HFFc6 (cell line): ENCODE measurements around the gene PTPN4. TPM values are rescaled to one million over a fixed set of nuclear protein-coding genes. Genes with fewer than 3 reads are reported as not detected.
"Not testable (repeated sequence)": the region's sequence is repeated elsewhere in the genome, so short reads cannot be mapped to it uniquely, and the experiment has no call there.

Source experiments
- DNase-seq: peaks from one replicate; pipeline ENCODE4 v3.0.0-alpha.2; 2018
- H3K27ac Mint-ChIP-seq: 2 replicates; pipeline ENCODE4 v1.8.0; 2020; ENCODE audit warnings: mild to moderate bottlenecking, mixed read lengths
- H3K27me3 Mint-ChIP-seq: 2 replicates; pipeline ENCODE4 v1.8.0; 2021; ENCODE audit warnings: mild to moderate bottlenecking, moderate library complexity, mixed read lengths; ENCODE audit not compliant: insufficient read depth
- H3K36me3 Mint-ChIP-seq: 2 replicates; pipeline ENCODE4 v1.8.0; 2021; ENCODE audit warnings: low read depth, mixed read lengths
- H3K4me1 Mint-ChIP-seq: 2 replicates; pipeline ENCODE4 v1.8.0; 2020; ENCODE audit warnings: low read depth, mixed read lengths
- H3K4me3 Mint-ChIP-seq: 2 replicates; pipeline ENCODE4 v1.8.0; 2020; ENCODE audit warnings: mild to moderate bottlenecking, moderate library complexity, mixed read lengths
- H3K9me3 Mint-ChIP-seq: 2 replicates; pipeline ENCODE4 v1.8.0; 2020; ENCODE audit warnings: mild to moderate bottlenecking, mixed read lengths
- CTCF ChIP-seq: fragments of 200-600 bp; sonication (generic); IDR thresholded peaks from 2 replicates; pipeline ENCODE4 v1.5.0; 2021; ENCODE audit warnings: antibody characterized with exemption, mild to moderate bottlenecking
- total RNA-seq, 6 experiments: library from RNA; stranded (reverse); fragmentation: NEBNext Ultra II Directional; extraction: Animal tissue kit (Norgen Biotek cat#: 25700); gene quantifications; 2 replicates in 1 of 6; 3 replicates in 5 of 6; pipeline ENCODE4 v1.2.3, GENCODE V29; 2021

PTPN4 gene
- total RNA-seq, 6 experiments from 2014 or later: 12.0 to 20.3 (median 14.8) TPM

- Mint-ChIP-seq H3K4me3 (no peak overlapping the region), H3K27me3 (no peaks in the 10 kb centered on the region), H3K4me1 (peaks cover 7% of the 10 kb centered on the region), H3K36me3 (no peaks in the 10 kb centered on the region), H3K9me3 (no peaks in the 10 kb centered on the region), H3K27ac (no peak overlapping the region)
- no peak for TF ChIP-seq CTCF
- no peak for DNase-seq
These were observed 254.7 kb downstream of the PTPN4 start for GRCh38 chr2:120014226-120014980.

GRCh38 chr2:120016800-120017199, 257.1 kb downstream of the PTPN4 start:
- Mint-ChIP-seq H3K9me3 (no peaks in the 10 kb centered on the region), H3K27me3 (no peaks in the 10 kb centered on the region), H3K27ac (no peak overlapping the region), H3K4me3 (no peak overlapping the region), H3K36me3 (no peaks in the 10 kb centered on the region), H3K4me1 (peaks cover 7% of the 10 kb centered on the region)
- DNase-seq: no peak
- no peak for TF ChIP-seq CTCF

DNA sequence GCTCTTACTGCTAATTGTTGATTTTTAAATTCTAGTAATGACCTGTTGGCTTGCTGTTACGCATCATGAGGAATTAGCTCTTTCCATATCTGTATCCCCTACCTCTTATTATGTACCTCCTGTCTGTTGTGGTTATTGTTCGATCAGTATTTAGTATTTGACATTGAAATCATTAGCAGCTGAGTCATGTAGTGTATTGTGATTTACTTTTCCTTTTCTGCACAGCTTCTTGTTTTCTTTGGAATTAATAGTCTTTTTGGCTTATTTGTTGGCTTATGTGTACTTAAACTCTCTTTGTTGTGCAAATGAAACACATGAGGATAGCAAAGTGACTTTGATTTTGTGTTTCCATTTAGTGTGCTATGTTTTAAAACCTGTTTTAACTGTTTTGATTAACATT, 257.5 kb downstream of the PTPN4 start:
- Mint-ChIP-seq H3K27me3 (no peaks in the 10 kb centered on the region), H3K36me3 (no peaks in the 10 kb centered on the region), H3K4me1 (peaks cover 5% of the 10 kb centered on the region), H3K9me3 (no peaks in the 10 kb centered on the region), H3K27ac (no peak overlapping the region), H3K4me3 (no peak overlapping the region)
- no peak for DNase-seq
- no peak for TF ChIP-seq CTCF

DNA sequence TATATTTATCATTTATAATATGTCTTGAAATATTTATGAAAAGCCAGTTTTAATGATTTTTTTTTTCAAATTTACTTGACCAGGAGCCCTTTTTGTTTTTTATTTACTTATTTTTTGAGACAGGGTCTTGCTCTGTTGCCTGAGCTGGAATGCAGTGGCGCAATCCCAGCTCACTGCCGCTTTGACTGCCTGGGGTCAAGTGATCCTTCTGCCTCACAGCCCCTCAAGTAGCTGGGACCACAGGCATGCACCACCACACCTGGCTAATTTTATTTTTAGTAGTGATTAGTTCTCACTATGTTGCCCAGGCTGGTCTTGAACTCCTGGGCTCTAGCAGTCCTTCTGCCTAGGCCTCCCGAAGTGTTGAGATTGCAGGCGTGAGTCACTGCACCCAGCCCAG, 258.8 kb downstream of the PTPN4 start:
- peaks cover 1% of the 10 kb centered on the region; the same call in 1 of the 2 replicates for H3K9me3 Mint-ChIP-seq
- TF ChIP-seq CTCF: no peak

DNA sequence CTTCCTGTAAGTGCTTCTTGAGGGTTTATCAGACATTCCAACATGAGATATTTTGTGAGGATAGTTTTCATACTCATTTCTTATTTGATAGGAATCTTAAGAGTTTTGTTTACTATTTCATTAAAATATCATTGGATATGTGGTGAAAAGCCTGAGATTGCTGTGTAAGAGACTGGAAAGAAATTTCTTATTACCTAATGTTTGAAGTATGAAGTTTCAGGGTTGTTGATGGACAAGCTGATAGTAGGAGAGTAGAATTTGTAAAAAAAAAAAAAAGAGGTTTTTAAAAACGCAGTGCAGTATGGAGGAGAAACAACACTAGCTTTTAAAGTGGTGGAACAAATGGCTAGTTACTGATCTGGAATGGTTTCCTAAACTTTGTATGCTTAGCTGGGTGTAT, 260.8 kb downstream of the PTPN4 start:
- H3K4me3 Mint-ChIP-seq: no peak overlapping the region
- H3K27ac Mint-ChIP-seq: no peak overlapping the region
- no peaks in the 10 kb centered on the region for H3K4me1 Mint-ChIP-seq
- no peak for DNase-seq
- no peak for TF ChIP-seq CTCF
- H3K9me3 Mint-ChIP-seq: peaks cover 7% of the 10 kb centered on the region; the same call in 1 of the 2 replicates
- no peaks in the 10 kb centered on the region for H3K27me3 Mint-ChIP-seq
- H3K36me3 Mint-ChIP-seq: peaks cover 7% of the 10 kb centered on the region; the same call in 1 of the 2 replicates

More for the DNA sequence above, 258.8 kb downstream of the PTPN4 start:
- H3K36me3 Mint-ChIP-seq: peaks cover 3% of the 10 kb centered on the region; the same call in 1 of the 2 replicates
- H3K27ac Mint-ChIP-seq: no peak overlapping the region
- DNase-seq: no peak
- H3K27me3 Mint-ChIP-seq: no peaks in the 10 kb centered on the region
- H3K4me3 Mint-ChIP-seq: no peak overlapping the region
- no peaks in the 10 kb centered on the region for H3K4me1 Mint-ChIP-seq

- H3K9me3 Mint-ChIP-seq: peaks cover 15% of the 10 kb centered on the region; the same call in 1 of the 2 replicates
- not testable (repeated sequence) for H3K27ac Mint-ChIP-seq, H3K4me3 Mint-ChIP-seq, H3K36me3 Mint-ChIP-seq, DNase-seq, H3K4me1 Mint-ChIP-seq, H3K27me3 Mint-ChIP-seq
These were observed 262.8 kb downstream of the PTPN4 start for GRCh38 chr2:120022505-120022904.
